VCaP (cell line): ENCODE results near the gene INPP5F.

Source experiments
- H3K27ac ChIP-seq: fragments of 450-650 bp; 2 replicates; pipeline ENCODE4 v1.5.1; 2017
- TF ChIP-seq, protein P1 (sequence below): fragments of 450-650 bp; conservative IDR thresholded peaks from 2 replicates; pipeline ENCODE4 v1.5.1; 2017; ENCODE audit warnings: mild to moderate bottlenecking, moderate library complexity

Gene INPP5F

DNA sequence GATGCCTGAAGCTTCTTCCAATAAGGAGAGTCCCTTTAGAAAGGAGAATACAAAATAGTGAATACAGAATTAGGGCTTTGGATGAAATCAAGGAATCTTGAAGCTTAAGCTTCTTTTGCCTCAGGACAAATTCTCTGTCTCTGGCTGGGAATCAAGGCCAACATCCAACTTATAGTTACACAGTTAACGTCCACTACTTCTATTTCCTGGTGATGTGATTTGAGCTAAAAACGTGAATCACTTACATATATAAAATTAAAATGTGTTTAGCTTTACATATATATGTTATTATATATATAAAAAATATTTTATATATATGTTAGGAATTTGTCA is 11.4 kb upstream of the INPP5F start:
- no peak overlapping the region for H3K27ac ChIP-seq
- TF ChIP-seq, protein P1, sequence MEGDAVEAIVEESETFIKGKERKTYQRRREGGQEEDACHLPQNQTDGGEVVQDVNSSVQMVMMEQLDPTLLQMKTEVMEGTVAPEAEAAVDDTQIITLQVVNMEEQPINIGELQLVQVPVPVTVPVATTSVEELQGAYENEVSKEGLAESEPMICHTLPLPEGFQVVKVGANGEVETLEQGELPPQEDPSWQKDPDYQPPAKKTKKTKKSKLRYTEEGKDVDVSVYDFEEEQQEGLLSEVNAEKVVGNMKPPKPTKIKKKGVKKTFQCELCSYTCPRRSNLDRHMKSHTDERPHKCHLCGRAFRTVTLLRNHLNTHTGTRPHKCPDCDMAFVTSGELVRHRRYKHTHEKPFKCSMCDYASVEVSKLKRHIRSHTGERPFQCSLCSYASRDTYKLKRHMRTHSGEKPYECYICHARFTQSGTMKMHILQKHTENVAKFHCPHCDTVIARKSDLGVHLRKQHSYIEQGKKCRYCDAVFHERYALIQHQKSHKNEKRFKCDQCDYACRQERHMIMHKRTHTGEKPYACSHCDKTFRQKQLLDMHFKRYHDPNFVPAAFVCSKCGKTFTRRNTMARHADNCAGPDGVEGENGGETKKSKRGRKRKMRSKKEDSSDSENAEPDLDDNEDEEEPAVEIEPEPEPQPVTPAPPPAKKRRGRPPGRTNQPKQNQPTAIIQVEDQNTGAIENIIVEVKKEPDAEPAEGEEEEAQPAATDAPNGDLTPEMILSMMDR: no peak

DNA sequence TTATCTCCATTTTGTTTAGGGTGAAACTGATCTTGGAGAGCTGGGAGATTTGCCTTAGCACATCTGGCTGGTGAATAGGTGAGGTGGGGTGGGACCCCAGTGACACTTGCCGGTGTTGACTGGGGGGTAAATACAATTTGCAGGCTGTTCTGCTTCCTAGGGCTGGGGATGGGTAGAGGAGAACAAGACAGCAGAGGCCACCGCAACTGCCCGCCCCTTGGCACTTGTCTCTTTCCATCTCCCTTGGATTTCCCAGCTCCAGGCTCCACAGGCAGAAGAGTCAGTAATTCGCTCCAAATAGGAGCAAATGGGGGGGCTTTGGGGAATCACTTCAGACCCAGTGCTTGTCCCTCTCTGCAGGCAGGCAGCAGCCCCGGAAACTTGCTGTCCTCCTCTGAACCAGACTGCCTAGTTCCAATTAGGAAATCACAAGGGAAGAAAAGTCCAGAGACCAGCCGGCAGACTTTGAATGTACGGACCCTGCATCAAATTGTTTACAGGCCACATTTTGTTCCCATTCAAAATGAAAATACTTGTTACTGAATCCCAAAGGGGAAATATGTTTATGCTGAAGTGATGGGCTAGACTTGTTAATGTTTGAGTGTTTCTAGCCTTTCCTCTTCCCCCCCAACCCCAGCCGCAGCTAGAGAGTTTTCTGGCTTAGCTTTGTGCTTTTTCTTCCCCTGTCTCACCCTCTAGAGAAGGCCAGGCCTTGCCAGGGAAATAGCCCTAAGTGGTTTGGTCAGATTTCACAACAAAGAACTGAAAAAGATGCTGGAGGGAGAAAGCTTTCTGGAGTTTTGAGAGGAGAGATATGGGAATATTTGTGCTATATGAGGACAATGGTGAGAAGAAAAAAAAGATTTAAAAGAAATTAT is 10.0 kb upstream of the INPP5F start:
- TF ChIP-seq, protein P1: no peak
- H3K27ac ChIP-seq: no peak overlapping the region

DNA sequence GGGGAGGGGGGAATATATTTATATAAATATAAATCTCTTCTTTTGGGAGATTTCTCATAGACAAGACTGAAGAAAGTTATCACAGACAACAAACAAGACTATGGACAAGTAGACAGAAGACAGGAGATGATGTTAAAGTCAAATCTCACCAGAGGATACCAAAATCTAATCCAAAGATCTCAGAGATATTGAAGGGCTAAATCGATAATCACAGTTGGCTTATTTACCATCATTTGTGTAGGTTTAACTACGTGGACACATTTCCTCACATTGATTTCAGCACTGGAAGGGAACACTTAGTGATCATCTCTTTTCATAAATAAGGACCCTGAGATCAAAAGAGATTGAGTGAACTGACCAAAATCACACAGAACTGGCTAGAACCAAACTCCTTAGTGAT is 2.7 kb upstream of the INPP5F start:
- TF ChIP-seq, protein P1: no peak
- H3K27ac ChIP-seq: no peak overlapping the region

DNA sequence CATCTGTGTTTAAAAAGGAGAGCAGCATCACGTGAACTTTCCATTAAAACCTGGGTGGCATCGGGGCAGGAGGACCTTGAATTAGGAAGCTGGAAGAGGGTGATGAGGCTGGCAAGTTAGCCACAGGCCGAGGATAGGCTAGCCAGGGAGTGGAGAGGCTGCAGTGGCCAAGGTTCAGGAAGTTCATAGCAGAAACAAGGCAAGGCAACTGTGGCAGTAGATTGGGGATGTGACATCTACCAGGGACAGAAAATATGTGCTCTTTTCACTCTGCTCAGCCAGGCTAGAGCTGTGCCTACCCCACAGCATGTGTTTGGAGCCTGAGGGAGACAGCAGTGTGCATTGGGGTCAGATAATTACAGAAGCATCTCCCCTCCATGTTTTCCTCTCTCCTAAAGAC is 2.2 kb upstream of the INPP5F start:
- no peak overlapping the region for H3K27ac ChIP-seq
- TF ChIP-seq, protein P1: no peak

DNA sequence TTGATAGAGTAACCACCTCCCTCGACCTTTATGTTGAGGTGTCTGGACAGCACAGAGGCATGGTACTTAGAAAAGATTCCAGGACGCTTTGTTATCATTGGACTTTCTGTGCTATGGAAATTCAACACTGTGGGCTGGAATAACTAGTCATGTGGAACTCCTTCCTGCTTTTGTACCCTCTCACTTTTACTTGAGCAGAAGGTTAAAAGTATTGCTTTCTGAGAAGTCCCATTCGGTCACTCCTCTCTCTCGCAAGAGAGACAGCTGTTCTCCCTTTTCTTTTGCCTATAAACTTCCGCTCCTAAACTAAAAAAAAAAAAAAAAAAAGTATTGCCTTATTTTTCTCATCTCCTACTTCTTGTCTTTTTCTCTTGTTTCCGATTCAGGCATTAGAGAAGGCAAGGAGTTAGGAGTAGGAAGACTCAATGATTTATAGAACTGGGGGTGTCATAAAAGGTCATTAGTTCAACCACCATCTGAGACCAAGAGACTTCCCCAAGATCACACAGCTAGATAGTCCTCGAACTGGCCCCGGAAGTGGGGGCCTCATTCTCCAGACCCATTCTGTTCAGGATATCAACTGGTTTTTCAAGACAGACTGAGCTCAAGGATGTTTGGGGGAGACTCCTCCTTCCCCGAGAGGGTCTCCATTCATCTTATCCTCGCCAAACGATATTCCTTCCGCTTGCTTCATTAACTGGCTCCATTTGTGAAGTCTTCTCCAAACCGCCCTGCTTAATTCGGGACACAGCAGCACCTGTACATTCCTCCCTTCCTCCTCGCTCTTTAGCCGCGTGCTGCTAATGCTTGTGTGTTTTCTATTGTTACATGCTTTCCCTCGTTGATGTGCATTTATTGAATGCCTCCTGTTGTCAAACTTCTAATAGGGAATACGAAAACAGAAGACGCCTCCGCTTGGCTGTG is 995 bp upstream of the INPP5F start:
- TF ChIP-seq, protein P1: no peak
- peak overlapping the region; percentile 80 for H3K27ac ChIP-seq

DNA sequence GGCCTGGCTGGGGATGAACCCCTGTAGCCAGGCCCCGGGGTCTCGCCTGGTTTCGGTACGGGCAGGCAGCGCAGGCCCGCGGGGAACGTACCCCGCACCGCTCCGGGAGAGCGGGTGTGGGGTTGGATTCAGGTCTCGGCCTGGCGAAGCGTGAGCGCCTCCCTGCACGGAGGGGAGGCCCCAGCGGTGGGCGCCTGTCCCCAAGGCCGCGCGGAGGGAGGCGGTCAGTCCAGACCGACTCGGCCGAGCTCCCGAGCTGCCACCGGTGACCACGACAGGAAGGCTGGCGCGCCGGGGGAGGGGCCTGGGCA is 378 bp upstream of the INPP5F start:
- H3K27ac ChIP-seq: peak overlapping the region; percentile 80
- TF ChIP-seq, protein P1: no peak

DNA sequence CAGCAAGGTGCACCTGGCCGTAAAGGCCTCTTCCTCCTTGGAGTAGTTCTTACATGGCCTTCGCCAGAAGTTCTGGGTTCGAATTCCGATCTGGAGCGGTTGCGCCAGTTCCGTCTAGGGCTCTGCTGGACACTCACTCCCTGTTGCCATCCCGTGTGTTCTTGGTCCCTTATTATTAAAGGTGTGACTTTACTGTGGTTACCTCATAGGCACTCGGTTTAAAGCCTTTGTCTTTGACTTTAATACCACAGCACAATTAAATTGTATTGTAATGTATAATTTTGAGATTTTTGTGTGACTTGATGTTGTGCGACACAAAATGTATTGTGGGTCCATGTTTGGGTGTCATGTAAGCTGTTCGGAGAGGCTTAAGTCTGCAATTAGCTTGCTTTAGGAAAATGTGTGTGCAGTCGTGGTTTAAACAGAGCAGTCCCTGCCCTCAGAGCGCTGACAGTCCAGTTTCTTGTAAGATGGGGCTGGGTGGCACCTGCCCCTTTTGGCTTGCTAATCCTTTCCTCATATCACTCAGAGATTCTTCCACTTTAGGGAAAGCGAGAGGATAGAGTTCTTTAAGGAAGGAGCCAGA is 919 bp downstream of the INPP5F start:
- TF ChIP-seq, protein P1: no peak
- peak overlapping the region; percentile 80 for H3K27ac ChIP-seq
